GM18502 (cell line): ENCODE results near the gene ZFHX2.

Experiments used
- ATAC-seq: cut with Tn5 transposase; IDR thresholded peaks from one replicate; pipeline ENCODE4 v1.9.1; 2021; ENCODE audit warnings: mild to moderate bottlenecking; ENCODE audit not compliant: unreplicated experiment, poor library complexity

Gene ZFHX2

DNA sequence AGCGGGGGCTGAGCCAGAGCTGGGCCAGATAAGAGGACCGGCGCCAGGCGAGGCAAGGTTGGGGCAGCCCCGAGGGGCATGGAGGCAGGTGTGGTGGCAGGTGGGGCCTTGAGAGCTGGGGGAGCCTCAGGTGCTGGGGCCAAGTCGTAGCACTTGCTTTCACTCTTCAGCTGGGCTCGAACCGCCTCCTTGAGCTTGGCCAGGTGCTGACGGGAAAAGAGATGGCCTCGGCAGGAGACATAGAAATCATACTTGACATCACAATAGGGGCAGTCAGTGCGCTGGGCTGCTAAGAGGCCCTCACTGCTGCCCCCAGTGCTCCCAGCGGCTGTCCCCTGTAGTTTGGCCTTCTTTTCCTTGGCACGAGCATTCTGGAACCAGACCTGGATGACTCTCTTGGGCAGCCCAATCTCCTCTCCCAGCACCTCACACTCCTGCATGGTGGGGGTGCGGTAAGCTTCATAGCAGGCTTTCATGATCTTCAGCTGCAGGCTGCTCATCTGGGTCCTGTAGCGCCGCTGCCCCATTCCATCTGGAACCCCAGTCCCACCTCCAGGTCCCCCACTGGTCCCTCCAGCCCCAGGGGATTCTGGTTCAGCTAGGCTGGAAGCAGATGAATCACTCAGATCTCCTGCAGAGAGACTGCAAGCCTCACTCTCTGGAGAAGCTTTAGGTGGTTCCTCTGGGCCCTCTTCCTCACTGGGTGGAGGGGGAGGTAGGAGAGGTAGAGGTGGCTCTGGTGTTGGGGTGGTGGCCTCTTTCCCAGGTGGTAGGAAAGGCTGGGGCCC lies 28.1 kb downstream of the ZFHX2 start:
- no peak for ATAC-seq

DNA sequence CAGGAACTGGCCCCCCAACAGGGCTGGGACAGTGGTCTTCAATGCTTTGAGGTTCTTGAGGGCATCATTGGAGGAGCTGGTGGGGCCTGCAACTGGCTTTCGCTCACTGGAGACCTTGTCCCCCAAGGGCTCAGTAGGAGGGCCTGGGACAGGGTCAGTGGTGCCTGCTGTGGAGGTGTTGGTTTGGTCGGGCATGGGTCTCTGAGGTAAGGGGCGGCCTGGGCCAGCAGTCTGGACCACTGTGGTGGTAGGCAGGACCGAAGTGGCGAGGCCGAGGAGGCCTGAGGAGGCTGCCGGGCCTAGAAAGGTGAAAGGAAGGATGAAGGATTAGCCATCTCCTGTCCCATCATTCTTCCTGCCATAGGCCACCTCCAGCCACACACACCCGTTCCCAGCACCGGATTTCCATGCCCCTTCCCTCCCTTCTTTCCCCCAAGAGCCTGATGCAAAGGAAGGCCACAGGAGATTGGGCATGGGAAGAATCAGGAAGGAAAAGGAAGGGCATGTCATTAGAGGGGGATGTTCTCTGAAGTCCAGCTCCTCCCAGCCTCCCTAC lies 28.8 kb downstream of the ZFHX2 start:
- ATAC-seq: no peak

DNA sequence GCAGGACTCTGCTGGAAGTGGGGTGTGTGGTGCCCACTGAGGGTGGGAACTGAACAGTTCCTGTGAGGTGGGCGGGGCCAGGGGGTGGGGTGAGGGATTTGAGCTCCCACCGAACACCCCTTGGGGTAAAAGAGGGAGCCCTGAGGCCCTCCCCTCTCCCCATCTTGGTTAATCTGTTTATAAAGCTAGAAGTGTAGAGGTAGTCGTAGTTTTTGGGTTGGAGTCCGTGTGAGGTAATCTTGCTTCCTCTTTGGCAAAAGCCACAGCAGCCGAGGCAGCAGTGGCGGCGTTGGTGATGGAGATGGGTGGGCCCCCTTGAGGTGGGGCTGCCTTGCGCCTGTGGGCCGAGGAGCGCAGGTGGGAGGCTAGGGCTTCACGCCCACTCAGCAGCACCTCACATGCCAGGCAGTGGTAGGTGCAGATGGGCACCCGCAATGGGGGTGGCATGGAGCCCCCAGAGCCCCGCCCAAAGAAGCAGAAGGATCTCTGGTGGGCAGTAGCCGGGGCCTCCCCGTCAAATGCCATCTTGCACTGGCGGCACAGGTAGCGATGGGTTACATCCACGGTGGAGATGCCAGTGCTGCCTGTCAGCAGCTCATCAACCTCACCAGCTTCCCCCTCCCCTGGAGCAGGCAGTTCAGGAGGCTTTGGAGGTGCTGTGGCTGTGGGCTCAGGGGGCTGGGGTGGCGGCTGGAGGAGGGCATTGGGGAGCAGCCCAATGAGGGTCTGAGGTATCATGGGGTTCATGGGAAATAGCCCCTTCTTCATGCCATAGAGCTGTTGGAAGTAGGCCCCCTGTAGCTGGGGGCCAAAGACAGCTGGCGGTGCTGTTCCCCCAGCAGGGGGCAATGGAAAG lies 29.6 kb downstream of the ZFHX2 start:
- no peak for ATAC-seq

DNA sequence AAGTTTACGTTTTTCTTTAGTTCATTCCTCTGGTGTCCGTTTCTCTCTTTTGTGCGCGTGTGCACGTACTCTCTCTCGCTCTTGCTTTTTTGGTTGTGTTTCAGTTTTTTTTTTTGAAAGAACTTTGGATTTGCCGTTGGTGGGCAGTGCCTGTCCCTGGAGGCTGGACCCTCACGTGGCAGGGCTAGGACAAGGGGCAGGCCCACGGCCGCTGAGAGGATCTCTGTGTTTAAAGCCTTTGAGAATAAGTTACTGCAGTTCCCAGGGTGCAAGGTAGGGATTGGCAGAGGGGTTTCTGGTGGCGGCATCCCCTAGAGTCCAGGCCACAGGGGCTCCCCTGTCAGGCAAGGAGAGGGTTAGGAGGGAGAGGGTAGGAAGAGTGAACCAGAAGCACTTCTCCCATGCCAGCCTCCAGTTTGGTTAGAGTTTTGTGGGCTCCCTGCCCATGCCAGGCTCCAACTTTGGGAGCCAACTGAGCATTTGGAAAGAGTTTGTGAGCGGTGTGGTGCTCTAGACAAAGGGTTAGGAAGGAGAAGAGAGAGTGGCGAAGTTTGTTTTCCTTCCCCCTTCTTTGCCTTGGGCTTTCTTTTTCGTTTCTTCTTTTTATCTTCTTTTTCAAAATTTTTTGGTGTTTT lies 30.5 kb downstream of the ZFHX2 start:
- ATAC-seq: no peak

DNA sequence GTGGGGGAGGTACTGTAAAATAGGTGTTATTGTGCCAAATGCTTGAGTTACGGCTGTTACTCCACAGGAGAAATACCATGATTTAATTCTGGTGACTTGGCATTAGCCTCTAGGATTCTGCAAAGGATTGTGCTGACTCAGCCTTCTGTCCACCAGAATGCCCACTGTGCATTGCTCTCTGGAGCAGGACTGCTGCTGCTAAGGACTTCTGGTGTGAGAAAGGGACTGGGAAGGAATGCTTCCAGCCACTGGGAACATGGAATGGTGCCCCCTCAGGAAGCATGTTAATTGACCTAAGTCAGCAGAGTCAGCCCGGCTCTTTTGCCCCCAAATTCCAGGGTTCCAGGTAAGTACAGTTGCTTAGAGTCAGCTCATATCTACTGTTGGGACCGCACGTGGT lies 32.9 kb downstream of the ZFHX2 start:
- ATAC-seq: no peak

DNA sequence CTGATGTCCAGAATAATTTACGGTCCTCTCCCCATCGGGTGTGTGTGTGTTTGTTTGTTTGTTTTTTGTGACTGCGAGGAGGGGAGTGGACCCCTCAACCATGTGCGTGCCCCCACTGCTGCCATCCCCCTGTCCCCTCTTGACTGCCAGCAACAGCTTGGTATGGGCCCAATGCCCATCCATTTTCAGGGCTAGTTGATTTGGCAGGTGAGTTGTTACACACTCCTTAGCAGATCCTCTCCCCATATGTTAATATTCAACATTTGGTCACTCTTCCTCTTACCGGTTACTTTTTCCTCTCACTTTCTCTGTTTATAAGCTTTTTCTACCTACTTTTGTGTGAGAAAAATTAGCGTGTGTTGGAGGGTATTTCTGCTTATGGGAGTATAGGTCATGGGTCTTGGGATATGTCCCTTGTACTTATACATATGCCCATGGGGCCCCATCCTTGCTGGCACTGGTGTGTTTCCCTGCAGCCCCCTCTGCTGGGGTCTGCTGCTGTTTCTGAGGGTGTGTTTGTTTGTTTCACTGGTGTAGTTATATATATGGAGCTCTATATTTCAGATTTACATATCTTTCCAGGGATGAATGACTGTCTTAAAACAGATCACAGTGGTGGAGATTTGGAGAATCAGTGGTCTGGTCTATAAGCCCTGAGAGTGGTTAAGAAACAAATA lies 33.8 kb downstream of the ZFHX2 start:
- no peak for ATAC-seq

DNA sequence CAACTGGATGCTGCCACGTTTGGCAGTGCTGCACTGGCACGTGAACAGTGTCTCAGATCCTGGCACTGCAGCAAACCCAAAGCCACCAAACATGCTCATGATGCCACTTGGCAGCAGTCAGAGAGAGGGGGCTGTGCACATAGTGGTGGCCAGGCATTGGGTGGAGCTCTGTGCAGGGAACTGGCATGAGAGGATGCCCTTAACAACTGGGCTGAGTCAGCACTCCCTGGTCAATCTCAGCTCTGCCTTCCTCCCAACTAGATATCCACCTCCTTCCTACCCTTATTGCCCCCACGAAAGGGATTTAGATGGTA lies 37.0 kb downstream of the ZFHX2 start:
- ATAC-seq: no peak

DNA sequence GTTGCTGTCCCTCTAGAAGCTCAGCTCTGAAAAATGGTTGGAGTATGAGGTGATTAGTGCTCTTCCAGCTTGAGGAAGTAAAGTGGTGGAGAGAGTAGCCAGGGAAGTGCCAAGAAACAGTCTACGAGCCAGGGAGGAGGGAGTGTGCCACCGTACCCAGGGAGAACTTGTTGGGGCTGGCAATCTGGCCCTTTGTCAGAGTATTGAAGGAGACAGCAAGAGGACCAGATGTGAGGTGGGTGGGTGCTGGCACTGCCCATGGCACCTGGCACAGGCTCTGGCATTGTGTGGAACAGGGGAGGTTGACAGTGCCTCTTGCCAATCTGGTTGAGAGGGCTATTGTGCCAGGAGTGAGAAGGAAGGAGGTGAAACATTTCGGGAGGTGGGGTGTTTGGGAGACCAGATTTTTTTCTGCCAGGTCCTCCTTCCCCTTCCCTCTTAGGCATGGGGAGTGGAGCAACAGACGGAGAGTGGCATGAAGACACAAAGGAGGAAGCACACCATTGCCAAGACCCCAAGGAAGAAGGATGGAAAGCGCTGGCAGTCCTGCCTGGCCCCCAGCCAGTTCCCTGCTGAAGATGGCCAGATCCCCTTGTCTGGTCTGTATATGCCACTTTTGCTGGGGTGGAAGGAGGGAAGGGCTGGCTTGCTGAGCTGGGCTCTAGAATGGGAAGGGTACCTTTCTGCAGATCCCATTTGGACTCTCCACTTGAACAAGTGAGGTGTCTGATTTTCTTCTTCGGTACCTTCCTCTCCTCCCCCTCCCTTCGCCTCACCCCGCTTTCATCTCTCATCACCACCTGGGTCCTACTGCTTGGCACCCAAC lies 37.5 kb downstream of the ZFHX2 start:
- no peak for ATAC-seq

DNA sequence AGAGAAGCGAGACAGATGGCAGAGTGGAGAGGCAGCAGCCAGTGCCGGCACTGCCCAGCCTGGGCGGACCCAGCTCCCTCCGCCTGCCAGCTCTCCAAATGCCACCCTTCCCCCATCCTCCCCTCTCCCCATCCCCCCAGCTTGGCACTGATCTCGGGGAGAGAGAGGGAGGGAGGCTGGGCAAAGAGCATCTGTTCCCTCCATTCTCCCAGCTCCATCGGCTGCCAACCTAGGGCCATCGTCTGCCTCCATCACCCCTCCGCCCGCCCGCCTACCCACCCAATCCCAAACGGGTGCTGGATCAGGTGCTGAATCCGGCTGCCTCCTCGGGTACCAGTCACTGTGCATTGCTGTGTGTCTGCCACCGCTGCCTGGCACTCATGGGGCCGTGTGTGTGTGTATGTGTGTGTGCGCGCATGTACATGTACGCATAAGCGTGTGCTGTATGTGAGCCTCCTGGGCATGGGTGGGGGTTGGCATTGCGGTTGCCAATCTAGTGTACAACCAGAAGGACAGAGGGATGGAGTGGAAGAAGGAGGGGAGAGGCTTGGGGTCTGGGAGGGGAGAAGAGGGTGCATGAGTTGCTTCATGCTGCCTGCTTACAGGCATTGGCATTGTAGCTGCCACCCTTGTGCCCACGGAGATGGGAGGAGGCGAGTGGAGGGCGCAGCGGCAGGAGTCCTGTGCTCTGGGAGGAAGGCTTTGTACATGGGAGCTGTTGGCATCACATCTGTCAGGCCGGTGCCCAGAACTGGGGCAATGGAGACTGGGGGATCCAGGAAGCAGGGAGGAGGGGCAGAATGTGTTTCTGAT lies 38.4 kb downstream of the ZFHX2 start:
- no peak for ATAC-seq

DNA sequence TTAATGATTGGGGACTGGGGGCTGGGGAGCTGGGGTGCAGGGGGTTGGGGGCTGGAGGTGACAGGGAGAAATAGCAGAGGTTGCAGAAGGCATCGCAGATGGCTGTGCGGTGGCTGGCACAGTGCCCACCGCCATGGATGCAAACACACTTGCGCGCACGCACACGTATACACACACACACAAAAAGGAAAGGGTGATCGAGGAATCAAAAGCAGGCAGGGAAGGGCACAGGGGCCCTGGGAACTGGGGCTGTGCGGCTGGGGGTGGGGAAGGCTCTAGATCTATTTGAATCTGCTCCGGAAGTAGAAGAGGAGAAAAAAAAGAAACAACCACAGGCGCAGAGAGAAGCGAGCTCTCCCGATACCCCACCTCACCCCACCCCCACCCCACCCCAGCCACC lies 39.4 kb downstream of the ZFHX2 start:
- no peak for ATAC-seq

DNA sequence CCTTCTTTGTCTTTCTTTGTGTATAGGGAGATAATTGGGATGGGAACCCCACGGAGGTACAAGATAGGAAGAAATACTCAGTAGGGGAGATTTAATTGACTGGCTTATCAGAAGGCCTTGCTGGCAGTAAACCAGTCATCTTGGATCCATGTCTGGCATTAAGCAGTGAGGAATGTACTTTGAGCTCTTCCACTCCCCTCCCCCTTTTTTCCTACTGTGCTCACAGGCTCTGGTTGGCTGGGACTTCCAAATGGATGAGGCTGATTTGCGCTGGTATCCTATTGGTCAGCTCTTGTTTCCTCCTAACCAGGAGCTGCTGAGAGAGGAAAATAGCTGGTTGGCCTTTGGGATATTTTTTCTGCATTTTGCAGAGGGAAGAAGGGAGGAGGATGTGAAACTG lies 57.3 kb downstream of the ZFHX2 start:
- no peak for ATAC-seq

DNA sequence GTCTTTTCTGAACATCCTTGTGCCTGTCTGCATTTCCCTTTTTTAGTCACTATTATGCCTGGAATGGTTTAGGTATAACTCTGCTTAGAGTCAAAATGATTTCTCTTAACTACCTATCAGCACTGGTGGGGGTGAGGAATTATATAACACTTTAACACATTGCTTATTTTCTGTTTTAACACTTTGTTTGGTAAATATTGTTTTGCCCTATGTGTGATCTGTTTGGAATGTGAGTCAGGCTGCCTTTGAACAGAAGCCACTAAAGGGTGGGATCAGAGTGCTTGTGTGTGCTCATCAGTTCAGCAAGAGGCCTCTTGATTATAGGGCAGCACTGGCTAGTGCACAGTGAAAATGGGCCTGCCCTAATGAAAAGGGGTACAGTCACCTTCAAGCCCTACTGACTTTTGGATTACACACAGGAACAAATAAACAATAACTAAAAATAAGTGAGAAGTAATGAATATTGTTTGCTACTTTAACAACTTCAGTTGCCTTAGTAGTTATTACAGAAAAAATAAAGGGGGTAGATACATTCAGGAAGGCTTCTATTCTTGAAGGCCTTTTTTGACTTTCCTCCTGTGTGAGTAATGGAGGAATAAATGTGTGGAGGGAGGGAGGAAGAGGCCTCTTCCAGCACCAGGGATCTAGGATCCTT lies 58.8 kb downstream of the ZFHX2 start:
- no peak for ATAC-seq

DNA sequence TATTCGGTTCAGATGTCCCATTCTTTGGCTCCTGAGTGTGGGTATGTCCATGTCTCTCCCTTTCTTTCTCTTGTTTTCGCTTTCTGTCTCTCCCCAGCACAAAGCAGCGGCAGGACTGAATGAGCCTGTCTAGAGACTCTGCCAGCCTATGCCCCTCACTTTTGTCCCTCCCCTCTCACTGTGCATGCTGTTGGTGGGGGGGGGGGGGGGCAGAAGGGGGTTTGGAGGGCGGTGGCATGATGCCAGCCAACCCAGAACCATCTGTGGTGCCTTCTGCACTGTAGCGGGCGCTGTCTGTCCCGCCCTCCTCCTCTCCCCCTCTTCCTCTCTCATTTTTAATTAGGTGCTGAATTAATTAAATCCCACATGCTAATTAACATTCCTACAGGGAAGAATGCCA lies 64.3 kb downstream of the ZFHX2 start:
- ATAC-seq: no peak

DNA sequence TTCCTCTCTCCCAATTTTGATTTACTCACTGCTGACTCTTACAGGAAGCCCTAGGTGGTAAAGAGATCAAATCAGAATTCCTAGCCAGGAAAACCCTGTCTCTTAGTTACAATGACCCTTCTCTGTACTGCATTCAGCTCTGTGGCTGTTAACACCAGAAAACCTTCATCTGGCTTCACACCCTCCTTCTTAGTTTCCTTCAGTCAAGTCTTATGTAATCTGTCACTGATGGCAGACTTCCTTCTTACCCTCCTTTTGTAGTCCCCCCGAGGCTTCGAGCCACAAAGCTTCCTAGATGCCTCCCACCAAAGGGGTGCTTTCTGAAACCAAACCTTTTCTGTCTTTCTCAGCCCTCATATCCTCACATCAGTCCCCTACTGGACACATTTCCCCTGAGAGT lies 65.5 kb downstream of the ZFHX2 start:
- no peak for ATAC-seq

DNA sequence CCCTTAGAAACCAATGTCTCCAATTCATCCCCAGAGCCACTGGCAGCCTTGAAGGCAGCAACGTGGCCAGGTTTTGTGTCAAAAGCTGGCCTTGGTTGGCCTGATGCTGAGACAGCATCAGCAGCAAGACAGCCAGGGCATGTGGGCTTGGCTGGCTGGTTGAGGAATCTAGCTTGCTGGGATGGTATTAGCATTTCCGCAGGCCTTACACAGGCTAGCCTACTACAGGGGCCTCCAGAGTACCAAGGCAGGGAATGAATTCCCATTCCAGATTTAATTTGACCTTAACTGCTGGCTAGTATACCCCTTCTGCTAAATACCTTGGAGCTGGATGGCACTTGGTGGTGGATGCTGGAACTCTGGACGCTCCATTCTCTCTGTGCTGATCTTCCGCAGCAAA lies 66.2 kb downstream of the ZFHX2 start:
- ATAC-seq: no peak

DNA sequence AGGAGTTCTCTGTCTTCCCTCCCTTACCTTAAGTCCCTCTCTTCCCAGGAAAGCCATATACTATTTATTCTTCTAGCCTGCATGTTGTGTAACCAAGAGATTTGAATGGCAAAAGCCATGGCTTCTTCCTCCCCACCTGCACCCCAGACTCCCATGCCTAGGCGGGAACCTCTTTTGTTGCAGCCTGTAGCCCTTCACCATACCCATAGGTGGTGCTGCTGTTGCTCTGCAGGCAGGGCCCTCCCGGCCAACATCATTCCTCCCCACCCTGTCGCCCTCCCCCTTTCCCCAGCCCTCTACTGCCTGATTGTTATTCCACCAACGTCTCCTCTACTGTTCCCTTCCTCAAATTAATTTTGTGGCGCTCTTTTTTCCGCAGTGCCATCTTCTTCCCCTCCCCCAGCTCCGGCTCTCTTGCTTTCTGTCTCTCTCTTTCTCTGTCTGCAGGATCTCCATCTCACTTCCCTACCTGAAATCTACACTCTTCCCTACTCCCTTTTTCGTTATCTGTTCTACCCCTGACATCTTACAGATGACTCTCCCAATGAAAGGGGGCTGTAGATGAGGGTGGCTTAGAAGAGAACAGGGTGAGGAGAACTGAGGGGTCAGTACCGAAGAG lies 68.2 kb downstream of the ZFHX2 start:
- no peak for ATAC-seq

DNA sequence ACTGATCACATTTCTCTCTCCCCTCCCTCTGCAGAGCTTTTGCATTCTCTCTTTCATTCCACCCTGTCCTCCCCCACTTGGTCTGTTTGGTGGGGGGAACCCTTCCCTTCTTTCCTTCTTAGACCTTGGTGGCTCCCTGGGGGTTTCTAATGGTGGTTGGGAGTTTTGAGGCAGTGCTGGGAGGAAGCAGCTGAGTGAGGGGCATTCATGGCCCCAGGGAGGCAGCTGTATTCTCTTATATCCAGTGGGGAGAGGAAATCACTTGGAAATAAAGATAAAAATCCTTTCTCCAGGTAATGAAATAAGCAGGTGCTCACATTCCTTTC lies 68.8 kb downstream of the ZFHX2 start:
- ATAC-seq: no peak
